Panc1 (cell line): ENCODE data around the gene MDN1.

Source experiments
- POLR2AphosphoS5 ChIP-seq: IDR thresholded peaks from 2 replicates; pipeline ENCODE4 v1.6.1; 2012; ENCODE audit warnings: mild to moderate bottlenecking, low read depth, low read length, moderate library complexity
- REST ChIP-seq, 2 experiments: IDR thresholded peaks; 2 replicates each; pipeline ENCODE4 v1.6.1; 2011 to 2012; ENCODE audit warnings: low read depth in 2 of 2, control low read depth in 1 of 2, low read length in 1 of 2, mild to moderate bottlenecking in 1 of 2, moderate library complexity in 1 of 2; ENCODE audit not compliant: insufficient read depth in 1 of 2
- SIN3A ChIP-seq: IDR thresholded peaks from 2 replicates; pipeline ENCODE4 v1.6.1; 2012; ENCODE audit warnings: low read depth, mild to moderate bottlenecking, low read length, moderate library complexity, borderline replicate concordance; ENCODE audit not compliant: insufficient read depth
- TF ChIP-seq, protein P1 (sequence below): fragments of 450-650 bp; IDR thresholded peaks from 2 replicates; pipeline ENCODE4 v1.5.1; 2017; ENCODE audit warnings: mild to moderate bottlenecking

- TF ChIP-seq, protein P1, sequence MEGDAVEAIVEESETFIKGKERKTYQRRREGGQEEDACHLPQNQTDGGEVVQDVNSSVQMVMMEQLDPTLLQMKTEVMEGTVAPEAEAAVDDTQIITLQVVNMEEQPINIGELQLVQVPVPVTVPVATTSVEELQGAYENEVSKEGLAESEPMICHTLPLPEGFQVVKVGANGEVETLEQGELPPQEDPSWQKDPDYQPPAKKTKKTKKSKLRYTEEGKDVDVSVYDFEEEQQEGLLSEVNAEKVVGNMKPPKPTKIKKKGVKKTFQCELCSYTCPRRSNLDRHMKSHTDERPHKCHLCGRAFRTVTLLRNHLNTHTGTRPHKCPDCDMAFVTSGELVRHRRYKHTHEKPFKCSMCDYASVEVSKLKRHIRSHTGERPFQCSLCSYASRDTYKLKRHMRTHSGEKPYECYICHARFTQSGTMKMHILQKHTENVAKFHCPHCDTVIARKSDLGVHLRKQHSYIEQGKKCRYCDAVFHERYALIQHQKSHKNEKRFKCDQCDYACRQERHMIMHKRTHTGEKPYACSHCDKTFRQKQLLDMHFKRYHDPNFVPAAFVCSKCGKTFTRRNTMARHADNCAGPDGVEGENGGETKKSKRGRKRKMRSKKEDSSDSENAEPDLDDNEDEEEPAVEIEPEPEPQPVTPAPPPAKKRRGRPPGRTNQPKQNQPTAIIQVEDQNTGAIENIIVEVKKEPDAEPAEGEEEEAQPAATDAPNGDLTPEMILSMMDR: no peak
- TF ChIP-seq POLR2AphosphoS5: peak; percentile 18; the same call in 1 of the 2 replicates
- no peak for TF ChIP-seq SIN3A
- no peak for TF ChIP-seq REST (IDR thresholded peaks at IDR 0.05; ENCODE audit: insufficient read depth in 1 of 2, low read depth in 2 of 2, low read length in 1 of 2)
These were observed 10.7 kb upstream of the MDN1 start for GRCh38 chr6:89830170-89830809.
